HG03175 (cell line): ENCODE data around the gene PPIP5K1.

Experiments
- ATAC-seq: cut with Tn5 transposase; IDR thresholded peaks from one replicate; pipeline ENCODE4 v1.9.1; 2021; ENCODE audit warnings: mild to moderate bottlenecking, moderate library complexity; ENCODE audit not compliant: unreplicated experiment

PPIP5K1 gene

GRCh38 chr15:43492673-43493601 is 97.1 kb downstream of the PPIP5K1 start, which contains the start of gene TP53BP1:
TSS of gene TP53BP1 (minus strand) at chr15:43493156. CDS start at chr15:43493043, 113 bp downstream.
- ATAC-seq: peak; percentile 97

DNA sequence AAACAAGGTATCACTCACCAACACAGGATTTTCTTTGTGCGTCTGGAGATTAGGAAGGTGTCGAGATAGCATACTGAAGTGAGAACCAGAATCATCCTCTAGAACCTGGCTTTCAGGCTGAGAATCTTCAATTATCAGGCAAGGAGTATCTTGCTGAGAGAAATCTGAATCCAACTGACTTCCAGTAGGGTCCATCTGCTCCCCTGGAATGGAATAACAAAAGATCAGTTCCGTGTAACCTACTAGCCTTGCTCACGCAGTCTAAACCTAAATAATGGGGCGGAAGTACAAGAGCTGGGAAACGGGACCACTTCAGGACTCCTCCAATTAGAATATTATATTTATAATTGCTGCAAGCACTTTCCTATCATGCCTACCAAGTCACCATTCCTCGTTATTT is 97.7 kb downstream of the PPIP5K1 start:
- ATAC-seq: no peak

GRCh38 chr15:43489191-43489590 is 100.8 kb downstream of the PPIP5K1 start:
- no peak for ATAC-seq

GRCh38 chr15:43488790-43489189 is 101.2 kb downstream of the PPIP5K1 start:
- no peak for ATAC-seq

GRCh38 chr15:43487271-43487895 is 102.6 kb downstream of the PPIP5K1 start:
- ATAC-seq: no peak

DNA sequence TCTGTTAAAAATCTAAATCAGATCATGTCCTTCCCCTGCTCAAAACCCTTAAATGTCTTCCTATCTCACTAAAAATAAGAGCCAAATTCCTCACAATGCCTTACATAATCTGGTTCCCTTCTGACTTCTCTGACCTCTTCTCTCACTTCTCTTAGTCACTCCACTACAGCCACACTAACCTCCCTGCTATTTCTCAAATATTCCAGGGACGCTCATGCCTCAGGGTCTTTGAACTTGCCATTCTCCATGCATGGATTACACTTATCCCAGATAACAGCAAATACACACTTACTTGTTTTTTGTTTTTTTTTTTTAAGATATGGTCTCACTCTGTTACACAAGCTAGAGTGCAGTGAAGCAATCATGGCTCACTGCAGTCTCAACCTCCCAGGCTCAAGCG is 105.6 kb downstream of the PPIP5K1 start:
- no peak for ATAC-seq
